Stomach (tissue), 9 donors: ENCODE data around the gene ENOX1. TPM values are rescaled to one million over a fixed set of nuclear protein-coding genes. Genes with fewer than 3 reads are reported as not detected.

Experiments used
- DNase-seq, 2 donors: peaks; one replicate each; pipeline versions ENCODE4 v3.0.0 to v3.0.0-alpha.2; 2013 to 2019
- H3K27ac ChIP-seq, 5 donors: fragments of 200-600 bp in 4 of 5; sonication (generic) in 4 of 5; one replicate each; pipeline ENCODE4 v1.5.1; 2013 to 2019; ENCODE audit warnings: mild to moderate bottlenecking in 1 of 5, moderate library complexity in 1 of 5
- H3K27me3 ChIP-seq, 3 donors: fragments of 200-600 bp; sonication (generic); one replicate each; pipeline ENCODE4 v1.5.1; 2017 to 2019; ENCODE audit warnings: mixed run types in 1 of 3
- H3K36me3 ChIP-seq, 4 donors: fragments of 200-600 bp; sonication (generic); 1 replicate in 3 of 4; 2 replicates in 1 of 4; pipeline ENCODE4 v1.5.1; 2016 to 2019
- H3K4me1 ChIP-seq, 4 donors: fragments of 200-600 bp; sonication (generic); one replicate each; pipeline ENCODE4 v1.5.1; 2016 to 2019
- H3K4me3 ChIP-seq, 4 donors: fragments of 200-600 bp; sonication (generic) in 3 of 4; one replicate each; pipeline ENCODE4 v1.5.1; 2016 to 2019; ENCODE audit warnings: mild to moderate bottlenecking in 1 of 4
- H3K9me3 ChIP-seq, 4 donors: fragments of 200-600 bp; sonication (generic); one replicate each; pipeline ENCODE4 v1.5.1; 2016 to 2019
- CTCF ChIP-seq, 7 experiments: fragments of 450-650 bp in 4 of 7; fragments of 200-600 bp in 3 of 7; sonication (generic) in 3 of 7; IDR thresholded peaks; one replicate each; pipeline ENCODE4 v1.5.1; 2016 to 2019; ENCODE audit warnings: antibody characterized with exemption in 7 of 7, control low read depth in 2 of 7, mild to moderate bottlenecking in 1 of 7
- EP300 ChIP-seq: sonication (generic); formaldehyde crosslinking; IDR thresholded peaks from one replicate; pipeline ENCODE4 v1.6.1; 2017; ENCODE audit warnings: antibody characterized with exemption
- POLR2A ChIP-seq, 4 donors: fragments of 450-650 bp; IDR thresholded peaks; one replicate each; pipeline ENCODE4 v1.6.1; 2016; ENCODE audit warnings: antibody characterized with exemption in 4 of 4, control low read depth in 2 of 4, mild to moderate bottlenecking in 1 of 4, moderate library complexity in 1 of 4
- POLR2AphosphoS5 ChIP-seq, 3 donors: sonication (generic); formaldehyde crosslinking; IDR thresholded peaks; one replicate each; pipeline ENCODE4 v1.6.1; 2016; ENCODE audit warnings: antibody characterized with exemption in 3 of 3
- WGBS, 5 donors: extraction: QIAGEN DNeasy Blood & Tissue Kit in 3 of 5; methylation state at CpG; one replicate each; pipeline versions ENCODE4 v1.1.5 to v1.1.7; 2013 to 2018; 5-methylcytosine and 5-hydroxymethylcytosine counted together
- intact Hi-C: fragments of 100-400 bp; cut with DNase I; formaldehyde crosslinking; loops from one replicate; pipeline ENCODE4 v1.15.1; 2023; ENCODE audit warnings: low total_unique reads
- polyA plus RNA-seq, 3 donors: library from polyadenylated mRNA; stranded (reverse); fragments of 200-250 nt; gene quantifications; one replicate each; pipeline ENCODE4 v1.2.3, GENCODE V29; 2013
- total RNA-seq, 5 donors: library from RNA; depleted of rRNA; stranded (reverse); fragments of >200 nt; gene quantifications; one replicate each; pipeline versions ENCODE4 v1.1.0 to v1.2.3, GENCODE V29; 2014 to 2016
- donor health status: healthy with polysubstance abuse.
- donor health status: Bipolar disorder and iron deficiency.
- donor health status: healthy.

The ENOX1 gene
- total and polyA plus RNA-seq, 8 donors: 0.46 to 6.2 (median 1.4) TPM; not detected in 1

- TF ChIP-seq EP300 (no peak), CTCF (IDR thresholded peaks at IDR 0.05) (no peak), POLR2AphosphoS5 (IDR thresholded peaks at IDR 0.05) (no peak), POLR2A (IDR thresholded peaks at IDR 0.05) (no peak)
- Histone ChIP-seq H3K9me3 (no peaks in the 10 kb centered on the region), H3K27ac (no peak overlapping the region), H3K4me1 (no peaks in the 10 kb centered on the region), H3K36me3 (no peaks in the 10 kb centered on the region), H3K27me3 (peaks cover 0 to 12% (median 0%) of the 10 kb centered on the region in 3 donors), H3K4me3 (no peak overlapping the region)
- intact Hi-C loops: no loop called here
- DNase-seq: no peak
Measured at GRCh38 chr13:43794416-43794815, 7.6 kb upstream of the ENOX1 start.

- Histone ChIP-seq H3K9me3 (no peaks in the 10 kb centered on the region), H3K27me3 (peaks cover 0 to 28% (median 4%) of the 10 kb centered on the region in 3 donors)
Measured at GRCh38 chr13:43792076-43792881, 5.5 kb upstream of the ENOX1 start.

GRCh38 chr13:43787997-43788396 is 1.2 kb upstream of the ENOX1 start:
- TF ChIP-seq CTCF (IDR thresholded peaks at IDR 0.05) (peak in 4 of 7 experiments; percentile 14 to 41 (median 28)), POLR2AphosphoS5 (IDR thresholded peaks at IDR 0.05) (no peak), EP300 (no peak), POLR2A (IDR thresholded peaks at IDR 0.05) (no peak)
- H3K4me1 ChIP-seq: peaks cover 7 to 34% (median 32%) of the 10 kb centered on the region in 4 donors
- H3K4me3 ChIP-seq: peak overlapping the region in 1 of 4 donors; percentile 78
- intact Hi-C loops: no loop called here
- WGBS, 5 donors: 31 to 72% (median 50%) methylated on average over 2 of the region's 2 CpGs
- peak in 1 of 2 donors; percentile 67 for DNase-seq
- H3K36me3 ChIP-seq: no peaks in the 10 kb centered on the region
- H3K27ac ChIP-seq: no peak overlapping the region
- no peaks in the 10 kb centered on the region for H3K9me3 ChIP-seq
- peaks cover 0 to 43% (median 14%) of the 10 kb centered on the region in 3 donors for H3K27me3 ChIP-seq

More at GRCh38 chr13:43792076-43792881, 5.5 kb upstream of the ENOX1 start:
- no peak for DNase-seq
- peaks cover 4 to 10% (median 10%) of the 10 kb centered on the region in 4 donors for H3K4me1 ChIP-seq
- H3K4me3 ChIP-seq: no peak overlapping the region
- H3K27ac ChIP-seq: no peak overlapping the region
- TF ChIP-seq POLR2A (IDR thresholded peaks at IDR 0.05) (no peak), EP300 (no peak), POLR2AphosphoS5 (IDR thresholded peaks at IDR 0.05) (no peak), CTCF (IDR thresholded peaks at IDR 0.05) (no peak)
- 72 to 82% (median 80%) methylated on average over 3 of the region's 3 CpGs for WGBS, 5 donors
- no peaks in the 10 kb centered on the region for H3K36me3 ChIP-seq
- intact Hi-C loops: no loop called here

- peak overlapping the region; percentile 51 to 78 (median 72) for H3K4me3 ChIP-seq
- no peaks in the 10 kb centered on the region for H3K36me3 ChIP-seq
- H3K9me3 ChIP-seq: no peaks in the 10 kb centered on the region
- intact Hi-C loops: no loop called here
- peak overlapping the region in 4 of 5 donors; percentile 61 to 83 (median 68) for H3K27ac ChIP-seq
- no peak for TF ChIP-seq POLR2A (IDR thresholded peaks at IDR 0.05)
- 13 to 28% (median 17%) methylated on average over 9 of the region's 9 CpGs for WGBS, 5 donors
- H3K27me3 ChIP-seq: peaks cover 0 to 43% (median 14%) of the 10 kb centered on the region in 3 donors
- peaks cover 7 to 34% (median 32%) of the 10 kb centered on the region in 4 donors for H3K4me1 ChIP-seq
- DNase-seq: no peak
Measured at GRCh38 chr13:43787518-43787891, 733 bp upstream of the ENOX1 start.

- Histone ChIP-seq H3K27ac (peak overlapping the region; percentile 41 to 83 (median 64)), H3K36me3 (no peaks in the 10 kb centered on the region), H3K4me1 (peaks cover 7 to 34% (median 32%) of the 10 kb centered on the region in 4 donors), H3K4me3 (peak overlapping the region; percentile 51 to 78 (median 72)), H3K27me3 (peaks cover 0 to 43% (median 14%) of the 10 kb centered on the region in 3 donors), H3K9me3 (no peaks in the 10 kb centered on the region)
- no peak for DNase-seq
- no peak for TF ChIP-seq POLR2AphosphoS5 (IDR thresholded peaks at IDR 0.05)
- no peak for TF ChIP-seq POLR2A (IDR thresholded peaks at IDR 0.05)
- no peak for TF ChIP-seq EP300
- no peak for TF ChIP-seq CTCF (IDR thresholded peaks at IDR 0.05)
- WGBS, 5 donors: 0 to 4% (median 0%) methylated on average over 1 to 28 of the region's 28 CpGs
- intact Hi-C loops: no loop called here
Measured at GRCh38 chr13:43786472-43786765, 353 bp downstream of the ENOX1 start.
